Mesothelial cell of epicardium (in vitro differentiated cells): Measurements from ENCODE around the gene LPIN1. TPM values are rescaled to one million over a fixed set of nuclear protein-coding genes. Genes with fewer than 3 reads are reported as not detected.
A peak's percentile ranks its signal among the peaks of the same experiment; 100 is the strongest.

Source experiments
- DNase-seq, 2 experiments: peaks; one replicate each; pipeline ENCODE4 v3.0.0; 2021; ENCODE audit warnings: low spot score in 2 of 2; ENCODE audit not compliant: unreplicated experiment in 2 of 2
- H3K27ac Mint-ChIP-seq: 2 replicates; pipeline ENCODE4 v1.8.0; 2021; ENCODE audit warnings: mixed read lengths
- H3K27me3 Mint-ChIP-seq: 2 replicates; pipeline ENCODE4 v1.8.0; 2021; ENCODE audit warnings: low read depth, mixed read lengths
- H3K36me3 Mint-ChIP-seq: 2 replicates; pipeline ENCODE4 v1.8.0; 2021; ENCODE audit warnings: mixed read lengths
- H3K4me1 Mint-ChIP-seq: 2 replicates; pipeline ENCODE4 v1.8.0; 2021; ENCODE audit warnings: mixed read lengths
- H3K4me3 Mint-ChIP-seq: 2 replicates; pipeline ENCODE4 v1.8.0; 2021; ENCODE audit warnings: mild to moderate bottlenecking, moderate library complexity, mixed read lengths
- H3K9me3 Mint-ChIP-seq: 2 replicates; pipeline ENCODE4 v1.8.0; 2021; ENCODE audit warnings: mixed read lengths
- total RNA-seq: library from RNA; stranded (reverse); gene quantifications from 3 replicates; pipeline ENCODE4 v1.2.1, GENCODE V29; 2021
- TF ChIP-seq, protein P1 (sequence below): fragments of 200-600 bp; sonication (generic); IDR thresholded peaks from one replicate; pipeline ENCODE4 v1.5.0; 2021; ENCODE audit warnings: antibody characterized with exemption; ENCODE audit not compliant: unreplicated experiment

Gene LPIN1
- total RNA-seq, 1 donor from 2014 or later, result 36.1 TPM

DNA sequence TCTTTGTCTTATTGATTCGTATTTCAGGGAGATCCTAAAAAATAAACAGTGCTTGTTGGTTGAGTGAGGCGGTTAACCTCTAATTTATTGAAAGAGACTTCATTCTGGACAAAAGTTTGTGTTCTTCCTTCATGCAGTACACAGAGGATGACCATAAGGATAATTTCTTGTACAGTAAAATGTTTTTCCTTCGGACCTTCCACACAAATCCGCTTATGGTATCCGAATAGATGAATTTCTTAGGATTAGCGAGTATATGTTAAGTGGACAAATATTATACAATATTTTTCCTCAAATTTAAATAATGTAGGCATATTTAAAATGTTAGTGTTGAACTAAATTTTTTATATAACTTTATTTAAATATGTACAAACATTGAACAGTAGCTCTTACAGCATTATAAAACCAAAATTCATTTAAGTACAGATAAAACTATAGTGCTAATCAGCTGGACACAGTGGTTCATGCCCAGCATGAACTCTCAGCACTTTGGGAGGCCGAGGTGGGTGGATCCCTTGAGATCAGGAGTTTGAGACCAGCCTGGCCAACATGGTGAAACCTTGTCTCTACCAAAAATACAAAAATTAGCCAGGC, 84.4 kb downstream of the LPIN1 start:
- Mint-ChIP-seq H3K9me3 (peaks cover 17% of the 10 kb centered on the region), H3K4me1 (peaks cover 15% of the 10 kb centered on the region), H3K27ac (peak overlapping the region; percentile 86), H3K27me3 (no peaks in the 10 kb centered on the region), H3K36me3 (peaks cover 10% of the 10 kb centered on the region), H3K4me3 (peak overlapping the region; percentile 60)
- no peak for DNase-seq
- TF ChIP-seq, protein P1, sequence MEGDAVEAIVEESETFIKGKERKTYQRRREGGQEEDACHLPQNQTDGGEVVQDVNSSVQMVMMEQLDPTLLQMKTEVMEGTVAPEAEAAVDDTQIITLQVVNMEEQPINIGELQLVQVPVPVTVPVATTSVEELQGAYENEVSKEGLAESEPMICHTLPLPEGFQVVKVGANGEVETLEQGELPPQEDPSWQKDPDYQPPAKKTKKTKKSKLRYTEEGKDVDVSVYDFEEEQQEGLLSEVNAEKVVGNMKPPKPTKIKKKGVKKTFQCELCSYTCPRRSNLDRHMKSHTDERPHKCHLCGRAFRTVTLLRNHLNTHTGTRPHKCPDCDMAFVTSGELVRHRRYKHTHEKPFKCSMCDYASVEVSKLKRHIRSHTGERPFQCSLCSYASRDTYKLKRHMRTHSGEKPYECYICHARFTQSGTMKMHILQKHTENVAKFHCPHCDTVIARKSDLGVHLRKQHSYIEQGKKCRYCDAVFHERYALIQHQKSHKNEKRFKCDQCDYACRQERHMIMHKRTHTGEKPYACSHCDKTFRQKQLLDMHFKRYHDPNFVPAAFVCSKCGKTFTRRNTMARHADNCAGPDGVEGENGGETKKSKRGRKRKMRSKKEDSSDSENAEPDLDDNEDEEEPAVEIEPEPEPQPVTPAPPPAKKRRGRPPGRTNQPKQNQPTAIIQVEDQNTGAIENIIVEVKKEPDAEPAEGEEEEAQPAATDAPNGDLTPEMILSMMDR, result no peak

DNA sequence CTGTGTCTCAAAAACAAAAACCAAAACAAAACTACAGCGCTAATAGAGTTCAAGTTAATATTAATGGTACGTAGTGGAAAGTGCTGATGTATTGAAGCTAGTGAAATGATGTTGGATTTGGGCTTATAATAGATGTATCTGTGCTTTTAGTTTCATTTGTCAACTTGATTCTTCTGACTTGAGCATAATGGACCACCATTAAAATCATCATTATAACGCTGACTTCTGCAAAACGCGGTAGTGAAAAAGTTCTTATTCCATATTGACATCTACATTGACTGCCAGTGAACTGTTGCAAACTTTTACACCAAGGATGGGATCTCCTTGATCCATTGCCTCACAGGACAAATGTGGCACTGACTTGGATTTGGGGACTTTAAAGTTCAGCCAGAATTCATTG, 85.0 kb downstream of the LPIN1 start:
- H3K36me3 Mint-ChIP-seq, result peaks cover 9% of the 10 kb centered on the region
- H3K27me3 Mint-ChIP-seq, result no peaks in the 10 kb centered on the region
- DNase-seq, result no peak
- peaks cover 17% of the 10 kb centered on the region for H3K9me3 Mint-ChIP-seq
- peak overlapping the region; percentile 12 for H3K27ac Mint-ChIP-seq
- TF ChIP-seq, protein P1, result no peak
- peaks cover 15% of the 10 kb centered on the region for H3K4me1 Mint-ChIP-seq
- no peak overlapping the region for H3K4me3 Mint-ChIP-seq

DNA sequence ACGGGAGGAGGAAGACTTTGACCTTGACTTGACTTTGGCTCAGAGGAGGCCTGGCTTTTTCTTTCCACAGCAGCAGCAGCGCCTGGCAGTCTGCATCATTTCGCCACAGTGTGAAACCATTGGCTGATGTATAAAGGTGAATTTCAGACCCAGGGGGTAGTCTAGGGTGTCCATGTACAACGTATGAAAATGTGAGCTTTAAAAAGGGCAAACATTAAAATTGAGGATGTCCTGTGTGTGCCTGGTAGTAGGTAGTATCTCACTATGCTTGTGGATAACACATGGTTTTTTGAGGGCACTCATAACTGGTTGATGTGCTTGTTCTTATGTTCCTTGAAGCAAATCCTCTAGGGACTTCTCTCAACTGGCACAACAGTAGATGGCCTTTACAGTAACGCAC, 86.1 kb downstream of the LPIN1 start:
- Mint-ChIP-seq H3K4me3 (no peak overlapping the region), H3K9me3 (peaks cover 17% of the 10 kb centered on the region), H3K36me3 (peaks cover 1% of the 10 kb centered on the region), H3K27me3 (peaks cover under 1% of the 10 kb centered on the region), H3K4me1 (peaks cover 15% of the 10 kb centered on the region), H3K27ac (no peak overlapping the region)
- TF ChIP-seq, protein P1, result no peak
- no peak for DNase-seq

DNA sequence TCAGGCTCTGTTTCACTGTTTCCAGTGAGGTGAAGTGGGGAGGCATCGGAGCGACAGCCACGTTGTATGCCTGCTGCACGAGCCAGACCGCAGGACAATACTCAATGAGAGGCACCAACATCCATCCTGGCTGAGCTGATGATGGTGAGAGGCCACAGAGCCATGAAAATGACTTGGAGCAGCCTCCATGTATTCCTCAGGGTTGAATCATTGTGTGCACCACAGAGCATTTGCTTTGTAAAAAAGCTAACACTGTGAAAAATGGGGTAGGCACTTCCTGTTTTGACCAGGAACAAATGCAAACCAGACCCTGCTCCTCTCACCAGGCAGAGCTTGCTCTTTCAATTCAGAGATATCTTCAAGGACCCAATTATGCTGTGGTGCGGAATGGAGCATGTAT, 87.2 kb downstream of the LPIN1 start:
- TF ChIP-seq, protein P1, result no peak
- peaks cover 15% of the 10 kb centered on the region for H3K4me1 Mint-ChIP-seq

DNA sequence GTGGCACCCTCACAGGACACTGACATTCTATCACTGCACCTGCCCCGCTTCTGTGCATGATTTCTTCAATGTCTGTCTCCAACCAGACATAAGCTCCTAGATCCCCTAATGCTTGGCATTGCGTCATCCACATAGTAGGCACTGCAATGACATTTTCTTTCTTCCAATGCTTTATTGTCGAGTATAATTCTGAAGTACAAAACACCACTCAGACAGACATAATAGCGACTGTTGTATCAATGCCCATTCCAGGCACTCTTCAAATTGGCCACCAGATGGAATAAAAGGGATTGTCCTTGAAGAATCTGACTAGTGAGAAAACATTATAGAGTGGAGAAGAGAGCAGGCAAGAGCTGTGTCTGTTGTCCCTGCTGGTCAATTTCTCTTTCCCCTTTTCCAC, 89.0 kb downstream of the LPIN1 start:
- TF ChIP-seq, protein P1, result no peak
- peaks cover 4% of the 10 kb centered on the region for H3K4me1 Mint-ChIP-seq
- H3K27ac Mint-ChIP-seq, result no peak overlapping the region
- peaks cover 17% of the 10 kb centered on the region for H3K9me3 Mint-ChIP-seq
- no peak for DNase-seq
- H3K4me3 Mint-ChIP-seq, result no peak overlapping the region
- H3K27me3 Mint-ChIP-seq, result peaks cover 5% of the 10 kb centered on the region
- H3K36me3 Mint-ChIP-seq, result peaks cover 1% of the 10 kb centered on the region

More for the DNA sequence above, 87.2 kb downstream of the LPIN1 start:
- H3K27ac Mint-ChIP-seq, result no peak overlapping the region
- H3K9me3 Mint-ChIP-seq, result peaks cover 17% of the 10 kb centered on the region
- peaks cover 1% of the 10 kb centered on the region for H3K36me3 Mint-ChIP-seq
- no peak overlapping the region for H3K4me3 Mint-ChIP-seq
- DNase-seq, result no peak
- peaks cover 5% of the 10 kb centered on the region for H3K27me3 Mint-ChIP-seq
